Immature natural killer cell (primary cell): ENCODE data around the gene ADARB2. TPM values are rescaled to one million over a fixed set of nuclear protein-coding genes. Genes with fewer than 3 reads are reported as not detected.

Source experiments
- DNase-seq, 3 donors: peaks; one replicate each; pipeline ENCODE4 v3.0.0; 2022; ENCODE audit warnings: mixed read lengths in 1 of 3
- H3K27ac Mint-ChIP-seq, 6 donors: one replicate each; pipeline ENCODE4 v1.8.0; 2020; ENCODE audit warnings: mixed read lengths in 6 of 6, mild to moderate bottlenecking in 5 of 6, inconsistent platforms in 4 of 6, moderate library complexity in 3 of 6
- H3K27me3 Mint-ChIP-seq, 3 donors: one replicate each; pipeline ENCODE4 v1.8.0; 2020 to 2021; ENCODE audit warnings: low read depth in 3 of 3, mild to moderate bottlenecking in 3 of 3, mixed read lengths in 3 of 3, moderate library complexity in 3 of 3, inconsistent platforms in 1 of 3
- H3K36me3 Mint-ChIP-seq, 3 donors: one replicate each; pipeline ENCODE4 v1.8.0; 2020; ENCODE audit warnings: mixed read lengths in 3 of 3, inconsistent platforms in 2 of 3, mild to moderate bottlenecking in 2 of 3
- H3K4me1 Mint-ChIP-seq, 2 donors: one replicate each; pipeline ENCODE4 v1.8.0; 2020; ENCODE audit warnings: inconsistent platforms in 2 of 2, mild to moderate bottlenecking in 2 of 2, mixed read lengths in 2 of 2, moderate library complexity in 1 of 2
- H3K4me3 Mint-ChIP-seq, 5 donors: one replicate each; pipeline ENCODE4 v1.8.0; 2020; ENCODE audit warnings: mild to moderate bottlenecking in 5 of 5, mixed read lengths in 5 of 5, inconsistent platforms in 3 of 5, moderate library complexity in 3 of 5
- H3K9me3 Mint-ChIP-seq, 6 donors: one replicate each; pipeline ENCODE4 v1.8.0; 2020; ENCODE audit warnings: mild to moderate bottlenecking in 6 of 6, mixed read lengths in 6 of 6, inconsistent platforms in 4 of 6, moderate library complexity in 3 of 6
- polyA plus RNA-seq, 3 donors: library from polyadenylated mRNA; unstranded; fragments of 300-500 nt; fragmentation: Illumina TruSeq; gene quantifications; one replicate each; pipeline ENCODE4 v1.2.3, GENCODE V29; 2021

The ADARB2 gene
- polyA plus RNA-seq, 3 donors from 2014 or later = 0.12 TPM; not detected in 2

DNA sequence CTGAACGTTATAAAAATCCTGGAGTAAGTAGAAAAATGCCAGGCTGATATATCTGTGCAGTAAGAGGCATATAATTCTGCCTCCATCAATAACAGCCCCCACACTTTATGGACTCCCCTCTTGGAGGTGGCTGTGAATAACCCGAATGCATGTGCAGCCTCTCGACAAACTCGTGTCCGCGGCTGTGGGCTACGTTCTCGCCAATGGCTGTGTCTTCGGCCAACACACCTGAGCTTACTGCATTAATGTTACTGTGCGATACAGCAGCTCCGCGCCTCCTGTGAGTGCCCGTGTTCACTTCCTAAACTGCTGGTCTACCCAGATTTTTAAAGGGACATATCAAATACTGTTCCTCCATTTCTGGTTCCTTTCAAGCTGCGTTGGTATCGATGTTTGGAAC is 209.4 kb downstream of the ADARB2 start:
- H3K4me3 Mint-ChIP-seq = no peak overlapping the region
- no peak for DNase-seq
- H3K4me1 Mint-ChIP-seq = peaks cover 0 to 3% of the 10 kb centered on the region in 2 donors
- H3K36me3 Mint-ChIP-seq = no peaks in the 10 kb centered on the region
- no peaks in the 10 kb centered on the region for H3K9me3 Mint-ChIP-seq
- H3K27me3 Mint-ChIP-seq = peaks cover 0 to 9% (median 3%) of the 10 kb centered on the region in 3 donors
- no peak overlapping the region for H3K27ac Mint-ChIP-seq

DNA sequence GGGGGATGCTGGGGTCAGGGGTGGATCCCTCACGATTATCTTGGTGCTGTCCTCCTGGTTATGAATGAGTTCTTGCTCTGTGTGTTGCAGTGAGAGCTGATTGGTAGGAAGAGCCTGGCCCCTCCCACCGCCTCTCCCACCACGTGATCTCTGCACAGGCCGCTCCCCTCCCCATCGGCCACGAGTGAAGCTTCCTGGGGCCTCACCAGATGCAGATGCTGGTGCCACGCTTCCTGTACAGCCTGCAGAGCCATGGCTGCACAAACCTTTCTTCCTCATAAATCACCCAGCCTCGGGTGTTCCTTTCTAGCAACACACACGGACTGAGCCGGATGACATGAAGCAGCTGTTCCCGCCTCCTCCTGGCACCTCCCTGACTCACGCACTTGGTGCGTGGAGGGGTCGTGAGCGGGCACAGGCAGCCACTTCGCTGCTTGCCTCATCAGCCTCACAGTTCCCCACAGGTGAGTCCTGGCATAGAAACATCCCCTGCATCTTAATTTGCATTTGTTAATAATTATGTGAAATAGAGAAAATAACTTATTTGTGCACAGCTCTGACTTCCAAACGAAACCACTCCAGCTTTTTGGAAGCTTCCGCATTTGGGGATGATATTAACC is 210.8 kb downstream of the ADARB2 start:
- Mint-ChIP-seq H3K4me3 (no peak overlapping the region), H3K27ac (no peak overlapping the region), H3K4me1 (peaks cover 0 to 3% of the 10 kb centered on the region in 2 donors), H3K9me3 (no peaks in the 10 kb centered on the region), H3K27me3 (peaks cover 0 to 9% (median 7%) of the 10 kb centered on the region in 3 donors), H3K36me3 (no peaks in the 10 kb centered on the region)
- DNase-seq = no peak

DNA sequence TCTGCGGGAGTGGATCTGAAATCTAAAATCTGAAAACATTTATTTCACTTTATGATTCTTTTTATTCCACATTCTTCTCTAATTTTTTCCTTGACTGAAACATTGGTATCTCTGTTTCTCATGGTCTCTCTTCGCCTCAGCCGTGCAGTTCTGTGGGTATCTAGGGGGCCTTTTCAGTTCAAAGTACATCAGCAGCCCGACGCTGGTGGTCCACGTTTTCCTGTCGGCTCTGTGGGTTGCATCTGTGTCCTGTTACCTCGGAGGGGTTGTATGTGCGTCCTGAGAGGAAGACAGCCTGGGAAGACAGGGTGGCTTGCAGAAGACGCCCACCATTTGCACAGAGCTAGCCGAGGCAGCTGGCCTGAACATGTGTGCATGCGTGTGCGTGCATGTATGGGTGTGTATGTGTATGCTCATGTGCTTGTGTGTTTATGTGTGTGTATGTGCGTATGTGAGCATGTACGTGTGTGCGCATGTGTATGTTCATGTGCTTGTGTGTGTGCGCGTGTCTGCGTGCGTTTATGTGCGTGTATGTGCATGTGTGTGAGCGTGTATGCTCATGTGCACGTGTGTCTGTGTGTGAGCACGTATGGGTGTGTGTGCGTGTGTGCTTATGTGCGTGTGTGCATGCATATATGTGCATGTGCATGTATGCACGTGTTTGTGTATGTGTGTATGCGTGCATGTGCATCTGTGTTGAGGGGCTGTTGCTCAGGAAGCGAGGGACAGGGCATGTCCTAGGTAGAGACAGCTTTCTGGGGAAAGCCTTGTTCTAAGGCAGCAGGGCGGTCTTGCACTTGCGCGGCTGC is 211.8 kb downstream of the ADARB2 start:
- Mint-ChIP-seq H3K4me1 (peaks cover 0 to 3% of the 10 kb centered on the region in 2 donors), H3K27ac (no peak overlapping the region), H3K36me3 (no peaks in the 10 kb centered on the region), H3K27me3 (peaks cover 0 to 9% (median 7%) of the 10 kb centered on the region in 3 donors), H3K9me3 (no peaks in the 10 kb centered on the region), H3K4me3 (no peak overlapping the region)
- no peak for DNase-seq

DNA sequence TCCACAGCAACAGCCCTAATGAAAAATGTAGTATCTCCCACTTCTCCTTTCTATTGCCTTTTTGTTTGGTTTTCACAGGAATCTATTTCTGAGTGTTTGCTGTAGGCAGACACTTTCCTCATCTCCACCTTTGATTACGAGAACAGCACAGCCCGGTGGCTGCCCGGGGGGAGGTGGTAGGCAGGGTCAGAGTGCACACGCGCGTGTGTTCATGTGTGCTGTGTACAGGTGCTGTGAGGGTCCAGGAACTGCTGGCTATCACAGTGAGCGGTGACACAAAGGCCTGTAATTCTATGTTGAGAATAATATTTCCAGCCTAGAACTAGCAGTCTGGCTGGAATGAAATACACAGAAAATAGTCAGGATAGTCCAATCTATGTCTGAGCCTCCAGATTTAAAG is 212.8 kb downstream of the ADARB2 start:
- Mint-ChIP-seq H3K4me3 (no peak overlapping the region), H3K9me3 (no peaks in the 10 kb centered on the region), H3K27me3 (peaks cover 0 to 9% (median 7%) of the 10 kb centered on the region in 3 donors), H3K36me3 (no peaks in the 10 kb centered on the region), H3K4me1 (peaks cover 0 to 3% of the 10 kb centered on the region in 2 donors), H3K27ac (no peak overlapping the region)
- DNase-seq = no peak

DNA sequence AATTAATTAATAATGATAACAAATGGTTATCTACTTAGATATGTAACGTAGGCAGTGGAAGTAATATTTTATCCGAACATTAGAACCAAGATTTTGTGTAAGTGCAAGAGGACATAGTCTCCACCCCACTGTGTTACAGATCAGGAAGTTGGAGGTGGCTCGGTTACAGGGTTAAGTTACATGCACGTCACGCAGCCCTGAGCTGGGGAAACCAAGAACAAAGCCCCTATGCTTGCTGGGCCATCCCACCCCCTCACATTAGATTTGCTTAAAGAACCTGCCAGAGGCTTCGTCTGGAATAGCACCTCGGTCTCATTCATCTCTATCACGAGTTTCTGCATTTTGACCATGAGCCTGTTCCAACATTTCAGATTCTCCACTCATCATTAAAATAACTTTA is 214.1 kb downstream of the ADARB2 start:
- peaks cover 0 to 3% of the 10 kb centered on the region in 2 donors for H3K4me1 Mint-ChIP-seq
- H3K9me3 Mint-ChIP-seq = no peaks in the 10 kb centered on the region
- H3K36me3 Mint-ChIP-seq = no peaks in the 10 kb centered on the region
- no peak overlapping the region for H3K4me3 Mint-ChIP-seq
- peaks cover 0 to 7% (median 6%) of the 10 kb centered on the region in 3 donors for H3K27me3 Mint-ChIP-seq
- H3K27ac Mint-ChIP-seq = no peak overlapping the region
- DNase-seq = no peak

DNA sequence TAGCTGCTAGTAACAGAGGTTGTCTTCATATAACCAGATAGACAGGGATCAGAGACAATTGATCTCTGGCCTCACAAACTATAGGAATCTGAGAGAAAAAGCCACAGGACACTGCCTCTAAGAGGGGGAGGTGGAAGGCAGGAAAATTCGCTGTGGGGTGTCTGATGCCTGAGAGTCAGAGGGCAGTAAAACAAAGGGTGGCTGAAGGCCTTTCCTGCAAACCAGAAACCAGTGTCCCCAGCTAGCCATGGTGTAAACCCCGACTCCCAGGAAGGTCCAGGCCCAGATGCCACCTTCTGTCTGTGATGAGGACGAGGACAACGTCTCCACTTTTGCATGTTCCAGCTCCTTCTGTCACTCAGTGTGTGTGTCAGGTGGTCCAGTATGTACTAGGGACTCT is 215.1 kb downstream of the ADARB2 start:
- Mint-ChIP-seq H3K9me3 (no peaks in the 10 kb centered on the region), H3K27me3 (peaks cover 3 to 7% (median 4%) of the 10 kb centered on the region in 3 donors), H3K4me3 (no peak overlapping the region), H3K36me3 (no peaks in the 10 kb centered on the region), H3K27ac (no peak overlapping the region), H3K4me1 (peaks cover 0 to 3% of the 10 kb centered on the region in 2 donors)
- no peak for DNase-seq

DNA sequence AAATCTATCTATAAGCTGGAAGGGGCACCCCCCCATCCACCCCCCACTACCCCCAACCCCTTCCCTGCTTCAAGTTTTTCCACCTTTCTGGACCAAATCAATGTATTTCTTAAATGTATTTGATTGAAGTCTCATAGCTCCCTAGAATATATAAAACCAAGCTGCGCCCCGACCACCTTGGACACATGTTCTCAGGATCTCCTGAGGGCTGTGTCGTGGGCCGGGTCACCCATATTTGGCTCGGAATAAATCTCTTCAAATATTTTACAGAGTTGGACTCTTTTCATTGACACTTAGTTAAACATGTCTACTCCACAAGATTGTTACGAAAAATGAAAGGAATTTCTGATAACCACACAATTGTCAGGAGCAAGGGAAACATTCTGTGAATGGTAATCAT is 215.6 kb downstream of the ADARB2 start:
- Mint-ChIP-seq H3K4me3 (no peak overlapping the region), H3K4me1 (peaks cover 0 to 3% of the 10 kb centered on the region in 2 donors)

DNA sequence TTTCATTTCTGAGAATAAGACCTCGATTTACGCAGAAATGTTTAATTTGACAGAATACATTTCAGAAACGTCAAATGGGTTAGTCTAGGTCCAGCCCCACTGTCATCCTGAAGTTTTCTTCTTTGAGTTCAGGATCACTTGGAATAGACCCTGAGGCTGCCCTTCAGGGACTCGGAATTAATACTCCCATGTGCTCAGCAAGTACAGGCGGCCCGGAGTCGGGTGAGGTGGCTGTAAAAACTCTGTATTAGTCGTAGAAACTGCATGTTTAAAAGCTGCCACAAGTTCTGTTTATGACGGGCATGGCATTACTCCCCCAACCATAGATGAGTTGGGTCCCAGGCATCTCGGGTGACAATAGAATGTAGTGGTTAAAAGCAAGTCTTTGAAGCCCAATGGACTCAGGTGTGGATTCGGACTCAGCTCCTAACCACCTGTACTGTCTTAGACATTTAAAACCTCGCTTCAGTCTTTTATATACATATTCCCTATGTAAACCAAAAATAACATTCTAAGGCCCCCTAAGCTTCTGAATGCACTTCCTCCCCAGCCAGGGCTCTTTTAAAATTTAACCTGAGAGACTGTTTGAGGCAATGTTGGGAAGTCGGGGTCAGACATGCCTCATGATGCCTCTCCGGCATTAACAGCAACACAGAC is 216.3 kb downstream of the ADARB2 start:
- Mint-ChIP-seq H3K9me3 (no peaks in the 10 kb centered on the region), H3K4me1 (peaks cover 0 to 3% of the 10 kb centered on the region in 2 donors), H3K27ac (no peak overlapping the region), H3K27me3 (peaks cover 3 to 5% (median 4%) of the 10 kb centered on the region in 3 donors), H3K4me3 (no peak overlapping the region), H3K36me3 (no peaks in the 10 kb centered on the region)
- DNase-seq = no peak

More for the DNA sequence above, 215.6 kb downstream of the ADARB2 start:
- Mint-ChIP-seq H3K36me3 (no peaks in the 10 kb centered on the region), H3K27ac (no peak overlapping the region), H3K9me3 (no peaks in the 10 kb centered on the region), H3K27me3 (peaks cover 3 to 7% (median 4%) of the 10 kb centered on the region in 3 donors)
- no peak for DNase-seq

DNA sequence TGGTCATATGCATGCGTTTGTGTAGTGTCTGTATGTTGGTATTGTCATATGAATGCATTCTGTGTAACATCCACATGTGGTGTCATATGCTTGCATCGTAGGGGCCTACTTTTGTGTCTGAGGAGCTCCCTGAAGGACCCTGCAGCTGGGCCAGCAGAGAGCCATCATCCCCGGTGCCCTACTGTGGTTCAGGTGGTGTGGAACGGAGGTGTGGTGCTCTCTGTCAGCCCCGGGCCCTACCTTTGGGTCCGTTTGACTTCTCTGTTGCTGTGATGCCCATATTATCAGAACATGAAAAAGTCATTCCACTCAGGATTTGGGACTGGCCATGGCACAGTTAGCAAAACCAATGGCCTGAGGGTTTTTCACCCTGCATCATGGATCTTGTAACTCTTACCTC is 217.9 kb downstream of the ADARB2 start:
- H3K4me1 Mint-ChIP-seq = no peaks in the 10 kb centered on the region
- H3K27me3 Mint-ChIP-seq = peaks cover 3 to 6% (median 4%) of the 10 kb centered on the region in 3 donors
- no peaks in the 10 kb centered on the region for H3K36me3 Mint-ChIP-seq
- H3K9me3 Mint-ChIP-seq = no peaks in the 10 kb centered on the region
- H3K27ac Mint-ChIP-seq = no peak overlapping the region
- no peak for DNase-seq
- H3K4me3 Mint-ChIP-seq = no peak overlapping the region

DNA sequence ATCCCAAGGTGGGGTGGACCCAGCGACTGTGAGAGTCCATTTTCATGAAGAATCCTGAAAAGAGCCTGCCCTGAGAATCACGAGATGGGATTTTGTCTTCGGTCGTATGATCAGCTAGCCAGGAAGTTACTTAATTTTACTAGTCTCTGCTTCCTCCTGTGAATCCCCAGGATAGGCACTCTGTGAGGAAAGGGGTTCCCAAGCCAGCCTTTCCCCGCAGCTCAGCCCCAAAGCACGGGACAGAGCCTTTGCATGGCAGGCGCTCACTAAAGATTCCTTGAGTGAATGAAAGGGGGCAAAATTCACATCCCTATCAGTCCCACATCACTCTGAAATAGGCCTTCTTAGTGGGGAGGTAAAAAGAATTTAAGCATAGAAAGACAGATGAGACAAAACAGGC is 219.6 kb downstream of the ADARB2 start:
- H3K27me3 Mint-ChIP-seq = peaks cover 3 to 6% (median 3%) of the 10 kb centered on the region in 3 donors
- DNase-seq = no peak
- no peaks in the 10 kb centered on the region for H3K36me3 Mint-ChIP-seq
- H3K4me3 Mint-ChIP-seq = no peak overlapping the region
- H3K4me1 Mint-ChIP-seq = no peaks in the 10 kb centered on the region
- H3K9me3 Mint-ChIP-seq = no peaks in the 10 kb centered on the region
- no peak overlapping the region for H3K27ac Mint-ChIP-seq

DNA sequence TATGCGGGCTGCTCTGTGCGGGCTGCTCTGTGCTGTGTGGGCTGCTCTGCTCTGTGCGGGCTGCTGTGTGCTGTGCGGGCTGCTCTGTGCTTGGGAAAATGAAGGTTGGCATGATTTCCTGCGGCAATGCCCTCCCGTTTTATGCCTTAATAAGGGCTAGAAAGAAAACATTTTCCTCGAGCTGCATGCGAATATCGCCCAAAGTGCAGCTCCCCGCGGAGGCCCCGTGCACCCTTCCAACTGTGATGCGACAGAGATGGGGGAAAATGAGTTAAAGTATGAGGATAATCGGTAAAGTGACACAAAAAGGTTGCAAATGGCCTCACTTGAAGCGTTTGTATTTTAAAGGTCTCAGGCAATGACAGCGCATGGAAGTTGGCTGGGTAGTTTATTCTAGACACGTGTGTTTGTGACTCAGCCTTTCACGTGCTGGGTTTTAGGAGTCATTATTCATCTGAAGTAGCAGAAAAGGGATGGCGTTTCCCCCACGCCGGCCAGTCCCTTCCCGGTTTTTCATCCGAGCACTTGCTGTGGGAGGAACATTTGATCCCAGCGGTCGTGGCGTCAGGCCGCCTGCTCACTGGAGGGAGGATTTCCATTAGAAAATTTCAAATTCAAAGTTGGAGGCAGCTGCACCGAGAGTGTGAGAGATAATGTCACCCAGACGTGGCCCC is 220.7 kb downstream of the ADARB2 start:
- H3K4me1 Mint-ChIP-seq = no peaks in the 10 kb centered on the region
- H3K9me3 Mint-ChIP-seq = no peaks in the 10 kb centered on the region
- H3K27ac Mint-ChIP-seq = no peak overlapping the region
- peaks cover 2 to 3% (median 3%) of the 10 kb centered on the region in 3 donors for H3K27me3 Mint-ChIP-seq
- no peak overlapping the region for H3K4me3 Mint-ChIP-seq
- no peaks in the 10 kb centered on the region for H3K36me3 Mint-ChIP-seq
- DNase-seq = no peak

DNA sequence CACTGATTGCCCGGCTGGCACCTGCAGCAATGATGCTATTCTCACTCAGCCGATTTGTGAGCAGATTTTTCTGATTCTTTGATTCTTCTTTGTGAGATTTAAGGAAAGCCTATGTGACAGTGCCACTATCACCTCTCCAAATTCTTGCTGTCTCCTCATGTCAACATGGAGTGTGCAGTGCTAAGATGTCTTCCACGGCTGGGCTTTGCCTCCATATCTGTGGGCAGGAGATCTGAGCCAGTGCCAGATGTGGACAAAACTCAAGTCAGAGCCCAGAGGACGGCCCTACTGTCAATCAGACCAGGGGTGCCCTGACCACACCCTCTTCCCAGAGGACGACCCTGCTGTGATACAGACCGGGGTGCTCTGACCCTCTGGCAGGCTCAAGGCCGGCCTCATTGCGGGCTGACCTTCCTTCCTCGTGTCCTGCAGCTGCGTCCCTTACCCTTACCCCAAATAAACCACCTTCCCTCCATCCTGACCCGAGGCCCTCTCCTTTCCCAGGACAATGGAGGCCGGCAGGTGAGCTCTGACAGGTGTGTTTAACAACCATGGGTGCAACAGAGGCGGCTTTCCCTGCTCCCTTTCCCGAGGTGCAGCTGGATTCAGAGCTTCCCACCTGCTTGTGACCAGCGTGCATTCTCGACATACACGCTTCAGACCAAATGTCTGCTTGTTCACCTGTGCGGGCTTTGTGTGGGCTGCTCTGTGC is 221.4 kb downstream of the ADARB2 start:
- H3K4me1 Mint-ChIP-seq = no peaks in the 10 kb centered on the region
- no peak overlapping the region for H3K4me3 Mint-ChIP-seq
- peaks cover 0 to 2% (median 0%) of the 10 kb centered on the region in 6 donors for H3K9me3 Mint-ChIP-seq
- no peak for DNase-seq
- no peaks in the 10 kb centered on the region for H3K36me3 Mint-ChIP-seq
- peaks cover 2 to 3% (median 3%) of the 10 kb centered on the region in 3 donors for H3K27me3 Mint-ChIP-seq
- H3K27ac Mint-ChIP-seq = no peak overlapping the region

DNA sequence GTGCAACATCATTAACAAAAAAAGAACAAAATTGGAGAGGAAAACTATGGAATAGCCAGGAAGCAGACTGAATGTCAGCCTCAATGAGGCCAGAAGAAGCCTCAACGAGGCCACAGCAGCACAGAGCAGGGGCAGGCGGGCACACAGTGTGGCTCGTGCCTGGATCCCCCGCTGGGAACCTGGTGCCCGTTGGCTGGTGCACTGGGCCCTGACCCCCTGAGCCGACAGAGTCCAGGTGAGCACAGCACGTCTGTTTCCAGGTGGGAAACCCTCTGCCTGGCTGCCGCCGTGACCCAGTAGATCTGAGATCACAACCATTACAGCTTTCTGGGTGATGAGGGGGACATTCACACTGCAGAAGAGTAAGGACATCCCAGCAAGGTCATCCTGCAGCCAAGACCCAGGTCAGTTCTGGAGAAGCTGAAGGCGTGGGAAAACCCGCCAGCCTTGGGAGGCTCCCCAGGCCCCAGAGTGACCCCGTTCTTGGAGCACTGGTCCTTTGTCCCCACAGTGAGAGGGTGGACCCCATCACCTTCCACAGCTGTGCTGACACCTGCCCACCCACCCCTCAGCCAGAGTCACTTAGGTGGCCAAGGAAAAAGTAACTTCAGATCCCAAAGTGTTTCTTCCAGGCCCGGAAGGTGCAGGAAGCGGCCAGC is 222.1 kb downstream of the ADARB2 start:
- H3K36me3 Mint-ChIP-seq = no peaks in the 10 kb centered on the region
- no peak for DNase-seq
- H3K27ac Mint-ChIP-seq = no peak overlapping the region
- H3K4me3 Mint-ChIP-seq = no peak overlapping the region
- peaks cover 2 to 3% (median 3%) of the 10 kb centered on the region in 3 donors for H3K27me3 Mint-ChIP-seq
- no peaks in the 10 kb centered on the region for H3K4me1 Mint-ChIP-seq
- H3K9me3 Mint-ChIP-seq = peaks cover 0 to 2% (median 0%) of the 10 kb centered on the region in 6 donors
